B cell (primary cell): ENCODE results near the gene CORO1C. TPM values are rescaled to one million over a fixed set of nuclear protein-coding genes. Genes with fewer than 3 reads are reported as not detected.

Experiments
- ATAC-seq: fragments of 200-7000 bp; cut with Tn5 transposase; one replicate; pipeline ENCODE4 v1.10.0; 2021; ENCODE audit warnings: low read depth, mild to moderate bottlenecking, moderate number of reproducible peaks, moderate library complexity
- CTCF ChIA-PET: fragments of 350-600 bp; sonication (Branson Sonifier 250); formaldehyde crosslinking; loops from one replicate; lab custom pipeline; 2021; ENCODE audit warnings: antibody characterized with exemption, inconsistent platforms; lab: Charles Lee
- POLR2A ChIA-PET: fragments of 350-600 bp; sonication (Branson Sonifier 250); formaldehyde crosslinking; loops from one replicate; lab custom pipeline; 2021; ENCODE audit warnings: antibody characterized with exemption; lab: Charles Lee
- DNase-seq: peaks from one replicate; pipeline ENCODE4 v3.0.0; 2013
- H2AFZ ChIP-seq: 2 replicates; pipeline ENCODE4 v1.6.1; 2012; ENCODE audit warnings: mild to moderate bottlenecking, low read depth, low read length; ENCODE audit not compliant: insufficient read depth, poor library complexity, severe bottlenecking
- H3K27ac ChIP-seq, 2 donors: 1 replicate in 1 of 2; 2 replicates in 1 of 2; pipeline ENCODE4 v1.5.1; 2012 to 2013; ENCODE audit warnings: low read length in 2 of 2, mild to moderate bottlenecking in 2 of 2, moderate library complexity in 1 of 2
- H3K27me3 ChIP-seq, 4 experiments: fragments of 200-600 bp in 1 of 4; sonication (generic) in 1 of 4; replicated peaks in 1 of 4; 1 replicate in 2 of 4; 2 replicates in 2 of 4; pipeline versions ENCODE4 v1.6.1 to v1.7.0; 2013 to 2016; ENCODE audit warnings: low read length in 3 of 4, mild to moderate bottlenecking in 2 of 4, mixed read lengths in 1 of 4, moderate library complexity in 1 of 4; ENCODE audit not compliant: insufficient read depth in 4 of 4, control insufficient read depth in 3 of 4; ENCODE audit errors: control extremely low read depth in 1 of 4
- H3K36me3 ChIP-seq, 2 experiments: replicated peaks in 1 of 2; 1 replicate in 1 of 2; 2 replicates in 1 of 2; pipeline versions ENCODE4 v1.6.1 to v1.7.1; 2013; ENCODE audit warnings: low read length in 1 of 2; ENCODE audit not compliant: insufficient read depth in 2 of 2, control insufficient read depth in 1 of 2; ENCODE audit errors: control extremely low read depth in 1 of 2, extremely low read depth in 1 of 2
- H3K4me1 ChIP-seq, 2 donors: fragments of 200-600 bp in 1 of 2; sonication (generic) in 1 of 2; 1 replicate in 1 of 2; 2 replicates in 1 of 2; pipeline versions ENCODE4 v1.5.1 to v1.6.1; 2013 to 2017; ENCODE audit warnings: low read length in 2 of 2; ENCODE audit not compliant: control insufficient read depth in 2 of 2, insufficient read depth in 2 of 2
- H3K4me2 ChIP-seq: replicated peaks from 2 replicates; pipeline ENCODE3; 2012; ENCODE audit warnings: mild to moderate bottlenecking, low read depth, low read length; ENCODE audit not compliant: poor library complexity, severe bottlenecking
- H3K4me3 ChIP-seq, 5 experiments: fragments of 200-600 bp in 1 of 5; sonication (generic) in 1 of 5; 1 replicate in 3 of 5; 2 replicates in 2 of 5; pipeline versions ENCODE4 v1.5.1 to v1.7.0; 2011 to 2016; ENCODE audit warnings: low read length in 4 of 5, mild to moderate bottlenecking in 4 of 5, low read depth in 2 of 5, control low read depth in 1 of 5, moderate library complexity in 1 of 5; ENCODE audit not compliant: insufficient read depth in 1 of 5; ENCODE audit errors: control extremely low read depth in 1 of 5, extremely low read depth in 1 of 5
- H3K79me2 ChIP-seq: fragments of 200-600 bp; sonication (generic); one replicate; pipeline ENCODE4 v1.6.0; 2016; ENCODE audit warnings: low read length; ENCODE audit not compliant: control insufficient read depth, insufficient read depth
- H3K9ac ChIP-seq: fragments of 200-600 bp; sonication (generic); 2 replicates; pipeline ENCODE4 v1.6.1; 2017; ENCODE audit warnings: mild to moderate bottlenecking, low read length, moderate library complexity
- H3K9me3 ChIP-seq, 3 donors: one replicate each; pipeline versions ENCODE4 v1.6.1 to v1.7.1; 2013; ENCODE audit warnings: low read length in 2 of 3; ENCODE audit not compliant: control insufficient read depth in 2 of 3, insufficient read depth in 1 of 3; ENCODE audit errors: control extremely low read depth in 1 of 3
- H4K20me1 ChIP-seq: 2 replicates; pipeline ENCODE4 v1.6.0; 2012; ENCODE audit warnings: mild to moderate bottlenecking, low read length; ENCODE audit not compliant: insufficient read depth, control insufficient read depth, poor library complexity, severe bottlenecking
- H3K27ac Mint-ChIP-seq: one replicate; pipeline ENCODE4 v1.8.0; 2021; ENCODE audit warnings: mixed read lengths
- H3K27me3 Mint-ChIP-seq: one replicate; pipeline ENCODE4 v1.8.0; 2021; ENCODE audit warnings: mixed read lengths
- H3K4me1 Mint-ChIP-seq: one replicate; pipeline ENCODE4 v1.8.0; 2021; ENCODE audit warnings: mixed read lengths
- H3K4me3 Mint-ChIP-seq: one replicate; pipeline ENCODE4 v1.8.0; 2021; ENCODE audit warnings: mixed read lengths
- H3K9me3 Mint-ChIP-seq: one replicate; pipeline ENCODE4 v1.8.0; 2022; ENCODE audit warnings: mixed read lengths; ENCODE audit not compliant: insufficient read depth
- EZH2 ChIP-seq: IDR thresholded peaks from 2 replicates; pipeline ENCODE4 v1.6.1; 2012; ENCODE audit warnings: borderline replicate concordance, low read depth, mild to moderate bottlenecking, moderate library complexity, low read length; ENCODE audit not compliant: insufficient read depth, poor library complexity, severe bottlenecking
- WGBS: methylation state at CpG from one replicate; pipeline ENCODE4 v1.1.5; 2013; ENCODE audit warnings: missing lambda C conversion rate; ENCODE audit not compliant: insufficient coverage; 5-methylcytosine and 5-hydroxymethylcytosine counted together
- intact Hi-C: fragments of 100-400 bp; cut with micrococcal nuclease; formaldehyde crosslinking; loops from one replicate; pipeline ENCODE4 v1.10.0; 2022
- polyA plus RNA-seq: library from polyadenylated mRNA; depleted of rRNA; stranded (reverse); fragments of >200 nt; gene quantifications from 2 replicates; pipeline ENCODE4 v1.2.3, GENCODE V29; 2012
- total RNA-seq, 2 donors: library from RNA; stranded (reverse); fragments of 120-200 nt in 1 of 2; gene quantifications; 1 replicate in 1 of 2; 2 replicates in 1 of 2; pipeline versions ENCODE4 v1.2.3 to v1.2.4, GENCODE V29; 2013 to 2022
- TF ChIP-seq, protein P1 (sequence below): fragments of 200-600 bp; IDR thresholded peaks from one replicate; pipeline ENCODE4 v1.8.0; 2022; ENCODE audit warnings: antibody characterized with exemption, mild to moderate bottlenecking

Gene CORO1C
- total and polyA plus RNA-seq, 2 donors (not counting 1 experiment from before 2014, with no cell fraction given) = 19.2 to 68.0 TPM

DNA sequence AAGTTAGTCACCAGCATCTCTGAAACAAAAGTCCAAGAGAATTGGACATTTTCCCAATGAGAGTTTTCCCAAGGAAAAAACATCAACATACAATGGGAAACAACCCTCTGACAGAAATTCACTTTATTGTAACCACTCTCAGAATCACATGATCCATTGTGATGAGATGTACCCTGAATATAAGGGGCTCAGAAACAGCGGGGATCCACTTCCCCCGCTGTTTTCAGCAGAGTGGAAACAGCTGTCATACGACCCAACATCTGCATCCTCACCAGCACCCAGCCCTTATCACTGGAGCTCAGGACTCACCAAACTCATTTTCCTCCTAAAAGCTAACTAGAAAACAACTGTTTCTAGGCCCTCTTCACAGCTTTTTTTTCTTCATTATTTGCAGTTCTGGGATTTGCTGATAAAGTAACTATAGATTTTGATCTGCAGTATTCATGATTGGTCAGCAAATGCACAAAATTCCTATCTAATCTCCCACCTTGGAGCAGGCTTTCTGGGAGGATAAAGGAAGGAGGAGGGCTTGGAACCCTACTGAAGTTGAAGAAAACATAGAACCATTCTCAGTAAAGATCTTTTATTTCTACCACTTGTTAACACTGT is 31.3 kb downstream of the CORO1C start:
- peaks cover 44% of the 10 kb centered on the region for H4K20me1 ChIP-seq
- intact Hi-C loops = no loop called here
- ATAC-seq = no peak

GRCh38 chr12:108697905-108698304 is 33.4 kb downstream of the CORO1C start:
- no peak for TF ChIP-seq EZH2
- TF ChIP-seq, protein P1, sequence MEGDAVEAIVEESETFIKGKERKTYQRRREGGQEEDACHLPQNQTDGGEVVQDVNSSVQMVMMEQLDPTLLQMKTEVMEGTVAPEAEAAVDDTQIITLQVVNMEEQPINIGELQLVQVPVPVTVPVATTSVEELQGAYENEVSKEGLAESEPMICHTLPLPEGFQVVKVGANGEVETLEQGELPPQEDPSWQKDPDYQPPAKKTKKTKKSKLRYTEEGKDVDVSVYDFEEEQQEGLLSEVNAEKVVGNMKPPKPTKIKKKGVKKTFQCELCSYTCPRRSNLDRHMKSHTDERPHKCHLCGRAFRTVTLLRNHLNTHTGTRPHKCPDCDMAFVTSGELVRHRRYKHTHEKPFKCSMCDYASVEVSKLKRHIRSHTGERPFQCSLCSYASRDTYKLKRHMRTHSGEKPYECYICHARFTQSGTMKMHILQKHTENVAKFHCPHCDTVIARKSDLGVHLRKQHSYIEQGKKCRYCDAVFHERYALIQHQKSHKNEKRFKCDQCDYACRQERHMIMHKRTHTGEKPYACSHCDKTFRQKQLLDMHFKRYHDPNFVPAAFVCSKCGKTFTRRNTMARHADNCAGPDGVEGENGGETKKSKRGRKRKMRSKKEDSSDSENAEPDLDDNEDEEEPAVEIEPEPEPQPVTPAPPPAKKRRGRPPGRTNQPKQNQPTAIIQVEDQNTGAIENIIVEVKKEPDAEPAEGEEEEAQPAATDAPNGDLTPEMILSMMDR = no peak
- Mint-ChIP-seq H3K27ac (no peak overlapping the region), H3K27me3 (no peaks in the 10 kb centered on the region), H3K4me3 (no peak overlapping the region), H3K9me3 (no peaks in the 10 kb centered on the region), H3K4me1 (peaks cover 32% of the 10 kb centered on the region)
- 91% methylated on average over 1 of the region's 1 CpG for WGBS
- no peak for DNase-seq
- ChIA-PET CTCF (no interaction called here), POLR2A (no interaction called here)
- Histone ChIP-seq H3K27ac (no peak overlapping the region), H3K27me3 (no peaks in the 10 kb centered on the region), H3K79me2 (peaks cover 41% of the 10 kb centered on the region), H3K4me1 (peaks cover 5 to 9% of the 10 kb centered on the region in 2 donors), H3K9ac (no peak overlapping the region), H3K4me3 (no peak overlapping the region), H2AFZ (no peak overlapping the region), H3K4me2 (no peak overlapping the region), H4K20me1 (peaks cover 33% of the 10 kb centered on the region), H3K36me3 (peaks cover 3 to 33% of the 10 kb centered on the region in 2 experiments), H3K9me3 (no peaks in the 10 kb centered on the region)
- intact Hi-C loops = no loop called here
- no peak for ATAC-seq

More for the DNA sequence above, 31.3 kb downstream of the CORO1C start:
- no peak overlapping the region for H3K27ac ChIP-seq
- H3K79me2 ChIP-seq = peaks cover 60% of the 10 kb centered on the region
- Mint-ChIP-seq H3K27ac (no peak overlapping the region), H3K4me1 (peaks cover 34% of the 10 kb centered on the region), H3K9me3 (no peaks in the 10 kb centered on the region), H3K27me3 (no peaks in the 10 kb centered on the region), H3K4me3 (no peak overlapping the region)
- H3K9ac ChIP-seq = no peak overlapping the region
- DNase-seq = no peak
- CTCF ChIA-PET = no interaction called here
- no peak overlapping the region for H3K4me2 ChIP-seq
- no peaks in the 10 kb centered on the region for H3K27me3 ChIP-seq
- no peak overlapping the region for H3K4me3 ChIP-seq
- TF ChIP-seq, protein P1 = no peak
- no peak for TF ChIP-seq EZH2
- POLR2A ChIA-PET = no interaction called here
- peaks cover 3 to 36% of the 10 kb centered on the region in 2 experiments for H3K36me3 ChIP-seq
- 32% methylated on average over 3 of the region's 3 CpGs for WGBS
- no peak overlapping the region for H2AFZ ChIP-seq
- H3K4me1 ChIP-seq = peaks cover 5 to 9% of the 10 kb centered on the region in 2 donors
- H3K9me3 ChIP-seq = no peaks in the 10 kb centered on the region
